Lung (tissue), 12 donors: ENCODE results near the gene HTT. TPM values are rescaled to one million over a fixed set of nuclear protein-coding genes. Genes with fewer than 3 reads are reported as not detected.

Experiments used
- ATAC-seq: fragments of 200-7000 bp; cut with Tn5 transposase; one replicate; pipeline ENCODE4 v1.9.1; 2020; ENCODE audit warnings: moderate number of reproducible peaks; ENCODE audit not compliant: insufficient read depth, low FRiP score
- DNase-seq, 3 donors: peaks; one replicate each; pipeline ENCODE4 v3.0.0-alpha.2; 2013 to 2017
- H3K27ac ChIP-seq, 2 donors: one replicate each; pipeline ENCODE4 v1.5.1; 2013; ENCODE audit warnings: mild to moderate bottlenecking in 2 of 2, moderate library complexity in 2 of 2, control low read depth in 1 of 2, inconsistent platforms in 1 of 2, low read depth in 1 of 2, low read length in 1 of 2
- H3K27me3 ChIP-seq, 3 donors: one replicate each; pipeline ENCODE4 v1.5.1; 2013; ENCODE audit warnings: low read length in 2 of 3; ENCODE audit not compliant: control insufficient read depth in 3 of 3, insufficient read depth in 3 of 3
- H3K36me3 ChIP-seq, 4 donors: one replicate each; pipeline ENCODE4 v1.5.1; 2013; ENCODE audit warnings: low read length in 4 of 4, mild to moderate bottlenecking in 1 of 4, moderate library complexity in 1 of 4; ENCODE audit not compliant: control insufficient read depth in 4 of 4, insufficient read depth in 4 of 4
- H3K4me1 ChIP-seq, 5 donors: one replicate each; pipeline ENCODE4 v1.5.1; 2013; ENCODE audit warnings: low read length in 5 of 5, mild to moderate bottlenecking in 2 of 5, moderate library complexity in 1 of 5; ENCODE audit not compliant: control insufficient read depth in 5 of 5, insufficient read depth in 5 of 5
- H3K4me3 ChIP-seq: one replicate; pipeline ENCODE4 v1.5.1; 2013; ENCODE audit warnings: mild to moderate bottlenecking, control low read depth, moderate library complexity
- H3K9ac ChIP-seq, 2 donors: one replicate each; pipeline ENCODE4 v1.5.1; 2013; ENCODE audit warnings: low read length in 2 of 2, control low read depth in 1 of 2; ENCODE audit not compliant: insufficient read depth in 1 of 2
- H3K9me3 ChIP-seq, 4 donors: one replicate each; pipeline ENCODE4 v1.5.1; 2013; ENCODE audit warnings: low read length in 3 of 4, mild to moderate bottlenecking in 1 of 4, moderate library complexity in 1 of 4; ENCODE audit not compliant: control insufficient read depth in 4 of 4, insufficient read depth in 3 of 4
- CTCF ChIP-seq: IDR thresholded peaks from 2 replicates; pipeline ENCODE4 v1.5.1; 2012; ENCODE audit warnings: mild to moderate bottlenecking; ENCODE audit errors: control extremely low read depth, extremely low read depth
- WGBS, 2 donors: extraction: QIAGEN DNeasy Blood & Tissue Kit; methylation state at CpG; one replicate each; pipeline ENCODE4 v1.1.7; 2013; 5-methylcytosine and 5-hydroxymethylcytosine counted together
- polyA plus RNA-seq, 2 donors: library from polyadenylated mRNA; stranded (reverse); fragments of 200-250 nt; gene quantifications; one replicate each; pipeline ENCODE4 v1.2.1, GENCODE V29; 2013
- total RNA-seq, 2 donors: library from RNA; depleted of rRNA in 1 of 2; stranded (reverse); fragments of >200 nt in 1 of 2; gene quantifications; one replicate each; pipeline ENCODE4 v1.2.1, GENCODE V29; 2014 to 2021
- donor health status: control.
- donor health status: control.
- donor health status: Bipolar disorder and iron deficiency.
- donor health status: healthy.
- donor health status: DM: yes; HTN: yes; CAD: no.

The HTT gene
- total and polyA plus RNA-seq, 4 donors = 17.0 to 109 (median 48.4) TPM

GRCh38 chr4:3128976-3129375 lies 54.5 kb downstream of the HTT start:
- Histone ChIP-seq H3K4me3 (no peak overlapping the region), H3K4me1 (peaks cover 0 to 7% (median 5%) of the 10 kb centered on the region in 5 donors), H3K36me3 (peaks cover 22 to 39% (median 36%) of the 10 kb centered on the region in 4 donors), H3K27me3 (no peaks in the 10 kb centered on the region), H3K9ac (no peak overlapping the region), H3K27ac (no peak overlapping the region), H3K9me3 (no peaks in the 10 kb centered on the region)
- DNase-seq (no peak), ATAC-seq (no peak)
- TF ChIP-seq CTCF = no peak
- WGBS, 2 donors = 92 to 95% methylated on average over 1 of the region's 1 CpG

GRCh38 chr4:3130201-3130600 lies 55.7 kb downstream of the HTT start:
- 89 to 96% methylated on average over 3 of the region's 3 CpGs for WGBS, 2 donors
- H3K9ac ChIP-seq = no peak overlapping the region
- TF ChIP-seq CTCF = no peak
- H3K9me3 ChIP-seq = no peaks in the 10 kb centered on the region
- no peak overlapping the region for H3K27ac ChIP-seq
- H3K4me1 ChIP-seq = peaks cover 0 to 3% (median 0%) of the 10 kb centered on the region in 5 donors
- ATAC-seq (no peak), DNase-seq (no peak)
- H3K4me3 ChIP-seq = no peak overlapping the region
- H3K36me3 ChIP-seq = peaks cover 29 to 44% (median 40%) of the 10 kb centered on the region in 4 donors
- H3K27me3 ChIP-seq = no peaks in the 10 kb centered on the region

- TF ChIP-seq CTCF = no peak
- H3K27me3 ChIP-seq = no peaks in the 10 kb centered on the region
- DNase-seq (no peak), ATAC-seq (no peak)
- H3K4me1 ChIP-seq = peaks cover 0 to 3% (median 0%) of the 10 kb centered on the region in 5 donors
- WGBS, 2 donors = 86 to 91% methylated on average over 4 of the region's 4 CpGs
- H3K36me3 ChIP-seq = peaks cover 35 to 43% (median 41%) of the 10 kb centered on the region in 4 donors
- no peaks in the 10 kb centered on the region for H3K9me3 ChIP-seq
- H3K4me3 ChIP-seq = peak overlapping the region; percentile 30
- no peak overlapping the region for H3K27ac ChIP-seq
- H3K9ac ChIP-seq = no peak overlapping the region
Observed at GRCh38 chr4:3130826-3131225, 56.3 kb downstream of the HTT start.

- Histone ChIP-seq H3K9me3 (no peaks in the 10 kb centered on the region), H3K9ac (no peak overlapping the region), H3K27ac (peak overlapping the region in 1 of 2 donors; percentile 37), H3K4me3 (no peak overlapping the region), H3K4me1 (peaks cover 0 to 3% (median 0%) of the 10 kb centered on the region in 5 donors), H3K36me3 (peaks cover 27 to 48% (median 37%) of the 10 kb centered on the region in 4 donors), H3K27me3 (no peaks in the 10 kb centered on the region)
- no peak for TF ChIP-seq CTCF
- no peak for ATAC-seq
- 92 to 94% methylated on average over 5 of the region's 5 CpGs for WGBS, 2 donors
- DNase-seq = no peak
Observed at GRCh38 chr4:3134201-3134600, 59.7 kb downstream of the HTT start.
